Stimulated activated CD8-positive, alpha-beta memory T cell treated with anti-CD3 and anti-CD28 coated beads, Interleukin-7, amount 100 ng/mL, for 48 hours (primary cell): Measurements from ENCODE around the gene TRAF6.
"Not testable (repeated sequence)": the region's sequence is repeated elsewhere in the genome, so short reads cannot be mapped to it uniquely, and the experiment has no call there.

Source experiments
- DNase-seq, 2 donors: peaks; one replicate each; pipeline ENCODE4 v3.0.0-alpha.2; 2020; ENCODE audit warnings: low read depth in 1 of 2; ENCODE audit errors: extremely low read depth in 1 of 2

The TRAF6 gene

DNA sequence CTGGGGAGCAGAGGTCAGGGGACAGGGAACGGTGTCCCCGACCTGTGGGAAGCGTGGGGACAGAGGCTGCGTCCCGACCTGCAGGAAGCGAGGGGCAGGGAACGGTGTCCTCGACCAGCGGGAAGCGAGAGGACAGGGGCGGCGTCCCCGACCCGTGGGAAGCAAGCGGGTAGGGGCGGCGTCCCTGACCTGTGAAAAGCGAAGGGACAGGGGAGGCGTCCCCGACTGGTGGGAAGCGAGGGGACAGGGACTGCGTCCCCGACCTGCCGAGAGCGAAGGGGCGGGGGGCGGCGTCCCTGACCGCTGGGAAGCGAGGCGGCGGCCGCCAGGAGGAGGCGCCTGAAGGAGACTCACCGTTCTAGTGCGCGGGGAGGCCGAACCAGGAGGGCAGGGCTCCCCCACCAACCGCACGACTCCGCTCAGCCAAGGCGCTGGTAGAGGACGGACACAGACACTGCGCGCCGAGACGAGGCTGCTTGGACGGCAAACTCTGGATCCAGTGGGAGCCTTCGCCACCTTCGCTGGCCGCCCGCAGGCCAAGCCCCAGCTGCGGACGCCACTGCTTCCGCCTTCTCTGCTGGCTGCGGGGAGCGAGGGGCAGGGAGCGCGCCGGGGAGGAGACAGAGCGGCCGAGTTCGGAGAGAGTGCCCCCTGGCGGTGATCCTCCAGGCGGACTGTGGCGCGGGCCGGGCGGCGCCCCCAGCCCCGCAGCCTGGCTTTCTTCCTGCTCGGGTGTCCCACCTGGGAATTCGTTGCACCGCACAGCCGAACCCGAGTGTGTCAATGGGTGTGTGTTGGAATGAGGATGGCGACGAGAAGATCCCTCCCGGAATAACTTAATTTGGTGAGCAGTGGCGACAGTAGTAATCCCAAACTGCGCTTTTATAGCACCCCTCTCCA lies at the start of gene TRAF6:
Gene TRAF6, minus strand, starts transcription at position 579 of the 900 bp plus-strand sequence. CDS start 8,757 bp downstream, outside the sequence.
- DNase-seq = peak; percentile 76 to 79

- no peak for DNase-seq
Observed at GRCh38 chr11:36558571-36559413, 48.7 kb upstream of the TRAF6 start.

DNA sequence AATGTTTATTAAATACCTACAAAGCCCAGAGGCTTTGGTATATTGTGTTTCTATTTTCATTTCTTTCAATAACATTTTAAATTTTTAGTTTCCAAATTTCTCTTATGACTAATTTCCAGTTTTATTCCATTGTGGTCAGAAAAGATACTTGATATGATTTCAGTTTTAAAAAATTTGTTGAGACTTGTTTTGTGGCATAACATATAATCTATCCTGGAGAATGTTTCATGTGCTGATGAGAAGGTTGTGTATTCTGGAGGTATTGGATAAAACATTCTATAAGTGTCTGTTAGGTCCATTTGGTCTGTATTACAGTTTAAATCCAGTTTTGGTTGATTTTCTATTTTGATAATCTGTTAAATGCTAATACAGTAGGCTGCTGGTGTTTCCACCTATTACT lies 47.9 kb upstream of the TRAF6 start:
- no peak for DNase-seq

DNA sequence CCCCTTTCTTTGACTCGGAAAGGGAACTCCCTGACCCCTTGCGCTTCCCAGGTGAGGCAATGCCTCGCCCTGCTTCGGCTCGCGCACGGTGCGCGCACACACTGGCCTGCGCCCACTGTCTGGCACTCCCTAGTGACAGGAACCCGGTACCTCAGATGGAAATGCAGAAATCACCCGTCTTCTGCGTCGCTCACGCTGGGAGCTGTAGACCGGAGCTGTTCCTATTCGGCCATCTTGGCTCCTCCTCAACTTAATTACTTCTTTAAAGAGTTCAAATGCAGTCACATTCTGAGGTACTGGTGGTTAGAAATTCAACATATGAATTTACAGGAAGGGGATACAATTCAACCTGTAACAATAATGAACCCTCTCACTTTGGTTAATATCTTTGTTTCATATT lies 47.3 kb upstream of the TRAF6 start:
- not testable (repeated sequence) for DNase-seq

DNA sequence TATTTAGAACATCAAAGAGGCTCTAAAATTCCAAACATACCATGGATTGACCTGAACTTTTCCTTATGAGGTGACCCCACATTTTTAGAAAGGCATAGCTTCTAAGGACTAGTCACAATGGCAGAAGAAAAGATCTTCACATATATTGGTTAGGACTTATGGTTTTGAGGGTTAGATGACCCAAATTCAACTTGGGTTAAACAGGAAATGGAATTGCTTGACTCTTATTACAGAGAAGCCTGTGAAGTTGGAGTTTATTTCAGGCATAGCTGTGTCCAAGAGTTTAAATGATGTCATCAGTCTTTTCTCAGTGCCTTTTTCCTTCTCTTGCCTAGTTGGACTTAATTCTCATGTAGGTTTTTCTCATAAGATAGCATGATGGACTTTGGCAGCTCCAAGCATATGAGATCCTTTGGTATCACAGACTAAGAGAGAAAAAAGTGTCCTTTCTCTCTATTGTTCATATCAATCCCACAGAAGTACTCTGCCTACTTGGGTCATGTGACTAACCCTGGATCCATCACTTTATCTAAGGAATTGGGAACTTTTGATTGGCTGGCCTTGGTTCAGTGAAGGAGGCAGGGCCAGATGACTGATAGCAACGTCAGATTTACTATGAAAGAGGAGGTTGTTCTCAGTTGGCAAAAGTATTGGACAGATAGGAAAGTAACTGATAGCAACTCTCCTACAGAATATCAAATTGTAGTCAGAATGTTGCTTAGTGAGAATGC lies 40.5 kb upstream of the TRAF6 start:
- no peak for DNase-seq

- DNase-seq = peak in 1 of 2 donors; percentile 4
Observed at GRCh38 chr11:36540998-36541397, 30.9 kb upstream of the TRAF6 start.

DNA sequence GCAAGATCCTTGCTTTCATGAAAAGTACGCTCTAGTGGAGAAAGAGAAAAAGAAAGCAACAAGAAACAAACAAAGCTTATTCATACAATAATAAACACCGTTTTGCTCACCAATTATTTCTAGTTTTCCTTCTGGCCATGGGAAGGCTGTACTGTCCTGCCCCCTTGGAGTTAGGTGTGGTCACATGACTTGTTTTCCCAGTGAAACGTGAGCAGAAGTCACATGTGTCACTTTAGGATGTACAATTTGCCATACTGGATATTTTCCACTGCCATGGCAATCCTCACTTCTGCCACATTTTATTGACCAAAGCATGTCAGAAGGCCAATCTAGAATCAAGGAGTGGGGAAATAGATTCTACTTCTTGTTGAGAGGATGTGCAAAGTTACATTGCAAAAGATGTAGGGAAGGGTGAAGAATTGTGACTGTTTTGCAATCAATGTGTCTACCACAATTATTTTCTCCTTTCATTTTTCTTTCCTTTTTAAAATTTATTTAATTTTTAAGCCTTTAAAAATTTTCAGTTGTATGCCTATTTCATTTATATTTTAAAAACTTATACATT lies 24.3 kb upstream of the TRAF6 start:
- DNase-seq = no peak

- DNase-seq = no peak
Observed at GRCh38 chr11:36532941-36533601, 23.0 kb upstream of the TRAF6 start.

- DNase-seq = no peak
Observed at GRCh38 chr11:36530840-36531239, 20.8 kb upstream of the TRAF6 start.

GRCh38 chr11:36513965-36514364 lies 3.9 kb upstream of the TRAF6 start:
- no peak for DNase-seq

DNA sequence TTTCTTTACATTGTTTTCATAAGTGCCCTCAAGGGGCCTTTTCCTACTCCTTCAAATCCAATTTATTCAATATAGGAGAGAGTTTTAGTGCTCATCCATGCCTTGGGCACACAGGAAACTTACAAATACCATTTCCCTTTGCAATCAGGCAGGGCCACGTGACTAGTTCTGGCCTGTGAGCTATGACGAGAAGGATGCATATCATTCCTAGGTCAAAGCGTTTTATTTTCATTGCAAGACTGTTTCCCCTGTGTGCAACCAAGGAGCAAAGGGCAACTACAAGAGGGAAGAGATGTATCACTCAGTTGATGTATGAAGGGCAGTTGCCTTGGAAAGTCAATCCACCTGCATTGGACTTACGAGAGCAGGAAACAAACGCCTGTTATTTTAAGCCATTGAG lies 1.9 kb upstream of the TRAF6 start:
- DNase-seq = no peak

DNA sequence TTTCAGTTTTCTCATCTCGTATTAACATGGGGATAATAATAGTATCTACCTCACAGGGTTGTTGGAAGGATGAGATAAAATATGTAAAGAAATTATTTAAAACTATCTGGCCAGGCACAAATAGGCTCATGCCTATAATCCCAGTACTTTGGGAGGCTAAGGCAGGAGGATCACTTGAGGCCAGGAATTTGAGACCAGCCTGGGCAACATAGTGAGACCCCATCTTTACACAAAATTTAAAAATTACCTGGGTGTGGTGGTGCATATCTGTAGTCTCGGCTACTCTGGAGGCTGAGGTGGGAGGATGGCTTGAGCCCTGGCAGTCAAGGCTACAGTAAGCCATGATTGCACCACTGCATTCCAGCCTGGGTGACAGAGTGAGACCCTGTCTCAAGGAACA lies 990 bp upstream of the TRAF6 start:
- not testable (repeated sequence) for DNase-seq

GRCh38 chr11:36510594-36510942 lies 496 bp upstream of the TRAF6 start:
- DNase-seq = no peak

DNA sequence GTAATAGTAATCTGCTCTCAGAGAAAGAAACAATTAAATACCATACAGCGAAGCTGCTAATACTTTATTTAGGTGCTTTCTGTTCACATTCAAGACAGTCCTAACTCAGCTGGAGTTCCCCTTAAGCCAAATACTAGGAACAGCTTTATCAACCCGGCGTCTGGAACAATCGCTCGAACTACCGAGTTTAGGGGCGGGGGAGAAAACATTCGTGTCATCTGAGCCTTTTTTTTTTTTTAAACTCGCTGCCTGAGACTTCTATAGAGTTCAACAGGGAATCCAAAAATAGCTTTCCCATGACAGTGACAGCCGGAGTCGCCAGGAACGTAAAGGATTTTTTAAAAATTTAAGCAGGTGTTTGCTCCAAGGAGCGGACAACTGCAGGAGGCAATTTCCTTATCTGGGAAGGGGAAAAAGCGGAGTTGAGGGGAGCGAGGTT lies 852 bp downstream of the TRAF6 start:
- DNase-seq = no peak

- DNase-seq = no peak
Observed at GRCh38 chr11:36508743-36509142, 1.3 kb downstream of the TRAF6 start.

DNA sequence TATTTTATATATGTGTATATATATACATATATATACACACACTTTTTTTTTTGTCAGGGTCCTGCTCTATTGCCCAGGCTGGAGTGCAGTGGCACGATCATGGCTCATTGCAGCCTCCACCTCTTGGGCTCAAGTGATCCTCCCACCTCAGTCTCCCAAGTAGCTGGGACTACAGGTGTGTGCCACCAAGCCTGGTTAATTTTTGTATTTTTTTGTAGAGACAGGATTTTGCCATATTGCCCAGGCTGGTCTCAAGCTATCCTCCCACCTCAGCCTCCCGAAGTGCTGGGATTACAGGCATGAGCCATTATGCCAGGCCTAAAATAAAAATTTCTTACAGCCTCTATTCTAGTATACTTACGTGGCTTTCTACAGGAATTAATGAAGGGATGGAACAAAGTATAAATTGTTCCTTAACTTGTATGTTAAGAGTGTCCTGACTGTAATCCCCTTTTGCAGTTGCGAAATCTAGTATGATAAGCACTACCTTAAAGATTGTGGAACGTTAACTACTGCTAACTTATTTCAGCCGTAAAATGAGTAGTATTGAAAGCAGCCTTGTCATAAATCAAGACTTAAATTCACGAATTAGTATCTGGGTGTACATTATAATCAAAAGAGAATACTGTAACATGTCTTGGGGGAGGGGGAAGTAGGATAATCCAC lies 2.1 kb downstream of the TRAF6 start:
- no peak for DNase-seq

DNA sequence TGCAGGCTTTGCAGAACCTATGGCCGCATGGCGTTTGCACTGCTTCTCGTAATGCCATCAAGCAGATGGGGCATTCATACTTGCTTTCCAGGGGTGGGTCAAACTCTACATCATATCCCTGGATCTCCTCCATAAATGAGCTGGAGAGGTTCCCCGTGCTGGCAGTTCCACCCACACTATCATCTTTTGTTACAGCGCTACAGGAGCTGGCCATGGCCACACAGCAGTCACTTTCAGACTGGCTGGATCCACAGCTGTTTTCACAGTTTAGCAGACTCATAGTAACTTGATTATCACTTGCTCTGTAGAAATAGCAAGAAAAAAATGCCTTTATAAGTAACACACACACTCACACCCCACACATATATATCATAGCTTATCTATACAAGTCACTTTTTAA lies 8.8 kb downstream of the TRAF6 start:
- no peak for DNase-seq

- DNase-seq = no peak
Observed at GRCh38 chr11:36500315-36500721, 9.8 kb downstream of the TRAF6 start.

- DNase-seq = no peak
Observed at GRCh38 chr11:36499315-36499714, 10.8 kb downstream of the TRAF6 start.

DNA sequence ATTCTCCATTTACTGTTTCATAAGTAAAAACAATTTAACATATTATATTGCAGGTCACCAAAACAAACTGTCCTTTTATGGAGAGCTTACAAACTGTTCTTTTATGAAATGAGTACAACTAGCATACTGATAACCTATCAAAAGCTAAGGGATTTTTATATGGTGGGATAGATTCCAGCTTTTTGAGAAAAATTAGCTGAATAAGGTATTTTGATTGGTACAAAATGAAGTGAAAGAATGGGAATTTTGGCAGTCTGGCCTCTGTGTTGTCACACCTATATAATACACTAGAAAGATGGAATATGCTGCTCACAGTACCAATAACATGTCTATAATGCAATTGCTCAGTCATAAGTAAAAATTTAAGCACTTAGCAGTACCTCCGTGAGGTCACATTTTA lies 11.4 kb downstream of the TRAF6 start:
- DNase-seq = no peak
